NCI-H226 (cell line): ENCODE data around the gene CTU1.
"Not testable (repeated sequence)": the region's sequence is repeated elsewhere in the genome, so short reads cannot be mapped to it uniquely, and the experiment has no call there.

Experiments used
- DNase-seq: peaks from one replicate; pipeline ENCODE4 v3.0.0-alpha.2; 2015

The CTU1 gene

GRCh38 chr19:51108066-51108804 lies at the start of gene CTU1:
CTU1 (minus strand) TSS chr19:51108409; CDS start chr19:51104569, 3,840 bp downstream.
- DNase-seq, result peak; percentile 99

GRCh38 chr19:51157265-51157664 lies 49.1 kb upstream of the CTU1 start:
- no peak for DNase-seq

GRCh38 chr19:51156710-51157109 lies 48.5 kb upstream of the CTU1 start:
- no peak for DNase-seq

GRCh38 chr19:51150627-51151026 lies 42.4 kb upstream of the CTU1 start:
- no peak for DNase-seq

GRCh38 chr19:51148580-51148979 lies 40.4 kb upstream of the CTU1 start:
- DNase-seq, result no peak

- no peak for DNase-seq
Measured at GRCh38 chr19:51147663-51148062, 39.5 kb upstream of the CTU1 start.

GRCh38 chr19:51146751-51147150 lies 38.5 kb upstream of the CTU1 start:
- no peak for DNase-seq

- DNase-seq, result no peak
Measured at GRCh38 chr19:51145916-51146493, 37.8 kb upstream of the CTU1 start.

GRCh38 chr19:51144482-51145045 lies 36.4 kb upstream of the CTU1 start:
- DNase-seq, result no peak

GRCh38 chr19:51143486-51143885 lies 35.3 kb upstream of the CTU1 start:
- no peak for DNase-seq

GRCh38 chr19:51142809-51143475 lies 34.7 kb upstream of the CTU1 start:
- DNase-seq, result not testable (repeated sequence)

- DNase-seq, result no peak
Measured at GRCh38 chr19:51142119-51142518, 33.9 kb upstream of the CTU1 start, which contains the start of gene SIGLEC7. SIGLEC7 (plus strand) TSS chr19:51142301; CDS start chr19:51142370, 69 bp downstream.

- no peak for DNase-seq
Measured at GRCh38 chr19:51141181-51141580, 33.0 kb upstream of the CTU1 start.

- DNase-seq, result no peak
Measured at GRCh38 chr19:51140441-51140840, 32.2 kb upstream of the CTU1 start.

GRCh38 chr19:51139299-51140014 lies 31.2 kb upstream of the CTU1 start:
- DNase-seq, result no peak

GRCh38 chr19:51138549-51138979 lies 30.4 kb upstream of the CTU1 start:
- DNase-seq, result no peak

- DNase-seq, result no peak
Measured at GRCh38 chr19:51137792-51138425, 29.7 kb upstream of the CTU1 start.

GRCh38 chr19:51136851-51137551 lies 28.8 kb upstream of the CTU1 start:
- DNase-seq, result no peak

GRCh38 chr19:51135986-51136762 lies 28.0 kb upstream of the CTU1 start:
- DNase-seq, result no peak

GRCh38 chr19:51135004-51135403 lies 26.8 kb upstream of the CTU1 start:
- DNase-seq, result no peak
